ENCODE results near the gene ZBTB20.
"Not testable (repeated sequence)": the region's sequence is repeated elsewhere in the genome, so short reads cannot be mapped to it uniquely, and the experiment has no call there.

The ZBTB20 gene

GRCh38 chr3:114847564-114847963 is 299.5 kb downstream of the ZBTB20 start:
- no peak overlapping the region for H3K4me3 ChIP-seq (ENCODE audit: low read depth, low read length)

DNA sequence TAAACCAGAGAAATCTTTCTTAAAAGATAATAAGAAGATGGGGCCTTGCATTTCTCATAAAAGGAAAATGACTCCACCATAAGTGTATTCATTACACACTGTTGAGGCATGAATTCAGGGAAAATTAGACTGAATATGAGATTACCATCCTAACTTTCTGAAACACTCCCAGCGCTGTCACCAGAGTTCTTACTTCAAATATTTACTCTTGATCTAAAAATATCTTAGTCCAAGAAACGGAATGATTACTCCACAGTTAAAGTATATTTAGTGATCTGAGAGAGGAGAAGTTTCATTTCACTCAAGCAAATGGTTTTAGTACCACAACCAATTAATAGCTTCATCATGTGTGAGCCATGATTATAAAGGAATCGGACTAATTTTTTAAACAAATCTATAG is 300.3 kb downstream of the ZBTB20 start:
- no peak overlapping the region for H3K4me3 ChIP-seq (ENCODE audit: low read depth, low read length)

- H3K4me3 ChIP-seq (ENCODE audit: low read depth, low read length), result no peak overlapping the region
Measured at GRCh38 chr3:114846252-114846651, 300.8 kb downstream of the ZBTB20 start.

DNA sequence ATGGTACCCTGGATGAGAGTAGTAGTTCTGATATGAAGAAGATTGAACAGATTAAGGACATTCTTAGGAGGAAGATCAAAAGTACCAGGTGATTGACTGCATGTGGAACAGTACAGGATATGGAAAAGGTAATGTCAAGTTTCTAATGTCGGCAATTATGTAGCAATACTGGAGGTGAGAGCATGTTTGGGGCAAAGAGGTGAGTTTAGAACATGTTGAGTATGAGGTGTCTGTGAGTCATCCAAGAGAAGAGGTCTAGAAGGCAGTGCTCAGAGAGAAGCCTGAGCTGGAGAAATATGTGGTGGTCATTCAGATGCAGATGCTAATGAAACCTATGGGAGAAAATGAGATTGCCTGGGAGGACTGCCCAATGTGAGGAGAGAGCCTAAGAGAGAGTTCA is 305.6 kb downstream of the ZBTB20 start:
- H3K4me3 ChIP-seq (ENCODE audit: low read depth, low read length), result no peak overlapping the region

- H3K4me3 ChIP-seq (ENCODE audit: low read depth, low read length), result no peak overlapping the region
Measured at GRCh38 chr3:114839476-114839875, 307.6 kb downstream of the ZBTB20 start.

DNA sequence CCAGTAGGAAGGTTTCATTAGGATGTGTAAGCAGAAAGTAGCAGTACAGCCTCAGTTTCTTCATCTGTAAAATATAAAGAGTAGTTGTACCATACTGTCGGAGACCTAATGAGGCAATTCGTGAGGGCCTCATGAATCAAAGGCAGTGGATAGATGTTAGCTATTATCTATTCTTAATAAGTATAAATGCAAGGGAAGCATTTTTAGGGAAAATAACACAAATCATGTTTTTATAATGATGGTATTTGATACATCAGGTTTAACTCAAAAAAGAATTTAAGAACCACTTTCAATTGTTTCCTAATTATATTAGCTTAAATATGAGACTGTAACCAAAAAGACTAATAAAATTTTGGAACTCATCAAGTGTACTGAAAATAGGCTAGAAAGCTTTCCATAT is 309.1 kb downstream of the ZBTB20 start:
- no peak overlapping the region for H3K4me3 ChIP-seq (ENCODE audit: low read depth, low read length)

GRCh38 chr3:114834175-114834940 is 312.7 kb downstream of the ZBTB20 start:
- H3K4me3 ChIP-seq (ENCODE audit: low read depth, low read length), result no peak overlapping the region

- no peak overlapping the region for H3K4me3 ChIP-seq (ENCODE audit: low read depth, low read length)
Measured at GRCh38 chr3:114831861-114832260, 315.2 kb downstream of the ZBTB20 start.

DNA sequence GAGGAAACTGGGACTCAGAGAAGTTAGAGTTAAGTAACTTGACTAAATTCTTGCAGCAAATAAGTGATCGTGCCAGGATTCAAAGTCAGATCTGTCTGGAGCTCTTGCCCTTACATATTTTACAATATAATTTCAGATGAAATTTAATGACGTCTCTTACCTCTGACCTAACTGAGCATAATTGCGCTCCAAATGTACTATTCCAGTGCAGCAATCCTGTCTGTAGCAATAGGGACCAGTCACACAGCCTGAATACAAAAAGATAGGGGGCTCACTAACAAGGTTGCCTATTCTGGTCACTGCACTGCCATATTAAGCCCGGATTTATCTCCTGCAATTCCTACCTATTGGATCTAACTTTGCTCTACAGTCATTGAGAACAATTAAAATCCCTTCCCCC is 316.4 kb downstream of the ZBTB20 start:
- H3K4me3 ChIP-seq (ENCODE audit: low read depth, low read length), result no peak overlapping the region

- no peak overlapping the region for H3K4me3 ChIP-seq (ENCODE audit: low read depth, low read length)
Measured at GRCh38 chr3:114829783-114830182, 317.3 kb downstream of the ZBTB20 start.

DNA sequence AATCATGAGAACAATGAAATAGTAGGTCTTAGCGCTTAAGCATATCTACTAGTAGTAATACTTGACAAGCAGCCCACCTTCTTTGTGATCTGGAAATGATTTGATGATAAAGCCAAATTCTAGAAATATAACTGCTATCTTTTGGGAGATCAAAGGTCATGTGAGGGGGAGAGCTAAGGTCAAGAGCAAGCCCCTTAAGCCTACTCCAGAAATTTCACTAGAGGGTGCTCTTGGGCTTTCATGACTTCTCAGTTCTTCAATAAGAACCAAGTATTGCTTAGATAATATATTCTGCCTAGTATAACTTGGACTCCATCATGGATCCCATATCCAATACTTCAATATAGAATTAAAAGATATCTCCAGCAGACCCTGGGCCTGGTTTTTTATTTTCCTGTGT is 319.6 kb downstream of the ZBTB20 start:
- H3K4me3 ChIP-seq (ENCODE audit: low read depth, low read length), result no peak overlapping the region

- H3K4me3 ChIP-seq (ENCODE audit: low read depth, low read length), result no peak overlapping the region
Measured at GRCh38 chr3:114824014-114824413, 323.1 kb downstream of the ZBTB20 start.

DNA sequence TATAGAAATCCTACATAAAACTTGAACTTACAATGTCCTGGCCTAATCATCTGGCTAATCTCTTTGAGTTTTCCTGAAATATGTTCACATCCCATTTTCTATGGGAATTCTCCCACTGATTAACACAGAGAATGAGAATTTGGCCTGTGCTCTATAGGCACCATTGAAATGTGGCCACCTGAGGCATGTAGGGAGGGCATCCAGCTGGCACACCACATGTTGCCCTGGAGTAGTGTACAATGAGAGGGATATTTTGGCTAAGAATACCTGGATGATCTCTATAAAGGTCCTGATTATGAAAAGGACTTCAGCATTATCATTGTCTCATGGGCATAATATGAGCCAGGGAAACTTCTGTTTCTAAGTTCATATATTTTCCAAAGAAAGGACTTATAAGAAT is 324.0 kb downstream of the ZBTB20 start:
- H3K4me3 ChIP-seq (ENCODE audit: low read depth, low read length), result no peak overlapping the region

GRCh38 chr3:114816052-114816451 is 331.0 kb downstream of the ZBTB20 start:
- no peak overlapping the region for H3K4me3 ChIP-seq (ENCODE audit: low read depth, low read length)

DNA sequence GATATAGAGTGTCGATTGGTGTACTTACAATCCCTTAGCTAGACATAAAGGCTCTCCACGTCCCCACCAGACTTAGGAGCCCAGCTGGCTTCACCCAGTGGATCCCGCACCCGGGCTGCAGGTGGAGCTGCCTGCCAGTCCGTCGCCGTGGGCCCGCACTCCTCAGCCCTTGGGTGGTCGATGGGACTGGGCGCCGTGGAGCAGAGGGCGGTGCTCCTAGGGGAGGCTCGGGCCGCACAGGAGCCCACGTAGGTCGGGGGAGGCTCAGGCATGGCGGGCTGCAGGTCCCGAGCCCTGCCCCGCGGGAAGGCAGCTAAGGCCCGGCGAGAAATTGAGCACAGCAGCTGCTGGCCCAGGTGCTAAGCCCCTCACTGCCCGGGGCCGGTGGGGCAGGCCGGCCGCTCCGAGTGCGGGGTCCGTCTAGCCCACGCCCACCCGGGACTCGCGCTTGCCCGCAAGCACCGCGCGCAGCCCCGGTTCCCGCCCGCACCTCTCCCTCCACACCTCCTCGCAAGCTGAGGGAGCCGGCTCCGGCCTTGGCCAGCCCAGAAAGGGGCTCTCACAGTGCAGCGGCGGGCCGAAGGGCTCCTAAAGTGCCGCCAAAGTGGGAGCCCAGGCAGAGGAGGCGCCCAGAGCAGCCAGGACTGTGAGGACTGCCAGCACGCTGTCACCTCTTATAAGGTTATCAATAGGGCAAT is 334.4 kb downstream of the ZBTB20 start:
- H3K4me3 ChIP-seq (ENCODE audit: low read depth, low read length), result not testable (repeated sequence)

DNA sequence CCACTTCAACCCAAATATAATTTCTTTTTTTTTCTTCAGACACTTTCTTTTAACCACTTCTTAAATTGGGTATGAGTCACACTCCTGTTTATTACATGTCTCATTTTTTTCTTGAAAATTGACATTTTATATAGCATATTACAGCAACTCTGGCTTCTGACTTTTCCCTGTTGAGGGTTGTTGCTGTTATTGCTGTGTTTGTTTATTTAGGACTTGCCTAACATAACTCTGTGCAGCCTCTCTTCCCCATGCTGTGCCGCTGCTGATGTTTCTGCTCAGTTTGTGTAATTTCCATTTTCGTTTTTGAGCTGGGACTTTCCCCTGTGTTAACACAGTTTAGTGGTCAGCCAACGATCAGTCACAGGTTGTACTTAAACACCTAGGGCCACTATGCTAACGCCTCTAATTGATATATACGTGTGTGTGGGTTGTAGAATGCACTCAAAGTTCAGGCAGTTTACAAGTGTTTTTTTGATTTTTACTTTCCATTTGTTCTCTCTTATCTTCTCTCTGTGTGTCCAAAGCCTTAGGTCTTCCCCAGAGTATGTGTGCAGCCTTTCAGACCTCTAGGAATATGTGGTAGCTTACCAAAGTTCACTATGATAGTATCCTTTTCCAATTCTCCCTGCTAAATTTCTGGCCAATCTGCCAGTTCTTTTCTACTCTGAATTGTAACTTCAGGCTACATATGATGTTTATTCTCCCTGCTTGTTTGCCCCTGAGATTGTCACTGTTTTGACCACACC is 337.2 kb downstream of the ZBTB20 start:
- H3K4me3 ChIP-seq (ENCODE audit: low read depth, low read length), result no peak overlapping the region

- no peak overlapping the region for H3K4me3 ChIP-seq (ENCODE audit: low read depth, low read length)
Measured at GRCh38 chr3:114804099-114804498, 343.0 kb downstream of the ZBTB20 start.

DNA sequence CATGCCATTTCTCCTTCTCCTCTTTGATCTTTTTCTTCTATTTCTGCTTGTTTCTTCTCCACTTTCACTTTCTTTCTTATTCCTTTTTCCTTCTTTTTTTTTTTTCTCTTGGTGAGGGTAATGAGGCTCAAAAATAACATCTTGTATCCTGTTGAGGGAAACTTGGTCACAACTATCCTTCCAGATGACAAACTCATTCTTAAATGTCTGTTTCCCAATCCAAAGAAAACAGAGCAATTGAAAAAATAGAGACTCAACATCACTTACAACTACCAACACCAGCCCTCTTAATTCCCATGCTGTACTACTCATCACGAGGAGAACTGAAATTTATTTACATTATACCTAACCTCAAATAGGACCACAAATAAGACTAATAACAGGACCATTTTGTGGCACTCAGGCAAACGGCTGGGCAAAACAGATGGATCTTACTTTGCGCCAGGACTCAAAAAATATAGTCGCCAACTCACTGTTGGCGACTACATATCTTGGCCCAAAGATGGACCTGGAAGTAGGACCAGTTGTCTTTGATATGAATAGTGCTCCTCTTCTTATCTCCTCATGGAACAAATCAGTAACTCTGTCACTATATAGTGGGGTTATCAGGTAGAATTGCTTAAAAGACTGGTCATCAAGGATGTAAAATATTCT is 343.9 kb downstream of the ZBTB20 start:
- no peak overlapping the region for H3K4me3 ChIP-seq (ENCODE audit: low read depth, low read length)

GRCh38 chr3:114800272-114801031 is 346.6 kb downstream of the ZBTB20 start:
- H3K4me3 ChIP-seq (ENCODE audit: low read depth, low read length), result no peak overlapping the region

- no peak overlapping the region for H3K4me3 ChIP-seq (ENCODE audit: low read depth, low read length)
Measured at GRCh38 chr3:114799816-114800215, 347.3 kb downstream of the ZBTB20 start.

DNA sequence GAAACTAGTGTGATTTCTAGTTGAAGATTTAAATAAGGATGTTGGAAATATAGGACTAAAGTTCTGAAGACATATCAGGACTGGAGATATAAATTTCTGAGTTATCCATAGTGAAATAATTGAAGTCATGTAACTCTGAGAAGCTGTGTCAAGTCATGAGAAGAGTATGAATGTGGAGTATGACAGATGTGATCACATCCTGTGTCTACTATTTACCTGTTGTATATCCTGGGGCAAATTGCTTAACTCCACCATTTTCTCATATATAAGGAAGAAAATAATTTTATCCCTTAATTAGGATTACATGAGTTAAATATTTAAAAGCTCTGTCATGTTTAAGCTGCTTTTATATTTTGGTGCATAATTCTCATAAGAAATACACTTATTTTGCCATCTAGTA is 350.3 kb downstream of the ZBTB20 start:
- no peak overlapping the region for H3K4me3 ChIP-seq (ENCODE audit: low read depth, low read length)
